Endothelial cell (in vitro differentiated cells): Measurements from ENCODE around the gene DYSF. TPM values are rescaled to one million over a fixed set of nuclear protein-coding genes. Genes with fewer than 3 reads are reported as not detected.

Source experiments
- DNase-seq: peaks from one replicate; pipeline ENCODE4 v3.0.0; 2021; ENCODE audit warnings: low spot score
- H3K27ac Mint-ChIP-seq: one replicate; pipeline ENCODE4 v1.8.0; 2021; ENCODE audit warnings: mixed read lengths, inconsistent platforms; ENCODE audit not compliant: unreplicated experiment
- H3K27me3 Mint-ChIP-seq: one replicate; pipeline ENCODE4 v1.8.0; 2021; ENCODE audit warnings: mild to moderate bottlenecking, moderate library complexity, mixed read lengths, inconsistent platforms; ENCODE audit not compliant: unreplicated experiment
- H3K36me3 Mint-ChIP-seq: one replicate; pipeline ENCODE4 v1.8.0; 2021; ENCODE audit warnings: mild to moderate bottlenecking, low read depth, mixed read lengths, inconsistent platforms; ENCODE audit not compliant: unreplicated experiment
- H3K4me1 Mint-ChIP-seq: one replicate; pipeline ENCODE4 v1.8.0; 2021; ENCODE audit warnings: mild to moderate bottlenecking, mixed read lengths, inconsistent platforms; ENCODE audit not compliant: unreplicated experiment
- H3K4me3 Mint-ChIP-seq: one replicate; pipeline ENCODE4 v1.8.0; 2021; ENCODE audit warnings: mild to moderate bottlenecking, mixed read lengths, inconsistent platforms; ENCODE audit not compliant: unreplicated experiment
- H3K9me3 Mint-ChIP-seq: one replicate; pipeline ENCODE4 v1.8.0; 2021; ENCODE audit warnings: mixed read lengths, inconsistent platforms; ENCODE audit not compliant: unreplicated experiment
- CTCF ChIP-seq: fragments of 200-600 bp; sonication (generic); IDR thresholded peaks from one replicate; pipeline ENCODE4 v1.5.0; 2021; ENCODE audit warnings: antibody characterized with exemption; ENCODE audit not compliant: unreplicated experiment
- total RNA-seq: library from RNA; stranded (reverse); fragmentation: NEBNext Ultra II Directional; extraction: Animal tissue kit (Norgen Biotek cat#: 25700); gene quantifications from one replicate; pipeline ENCODE4 v1.2.1, GENCODE V29; 2021; ENCODE audit not compliant: unreplicated experiment

DYSF gene
- total RNA-seq, 1 donor from 2014 or later: 566 TPM

- peaks cover 30% of the 10 kb centered on the region for H3K27me3 Mint-ChIP-seq
- no peaks in the 10 kb centered on the region for H3K4me1 Mint-ChIP-seq
- DNase-seq: no peak
- H3K4me3 Mint-ChIP-seq: peak overlapping the region; percentile 40
- peak overlapping the region; percentile 36 for H3K27ac Mint-ChIP-seq
- TF ChIP-seq CTCF: no peak
- H3K36me3 Mint-ChIP-seq: peaks cover 57% of the 10 kb centered on the region
- no peaks in the 10 kb centered on the region for H3K9me3 Mint-ChIP-seq
These were observed 218.8 kb downstream of the DYSF start for GRCh38 chr2:71671895-71672825.

- peak; percentile 1 for DNase-seq
- Mint-ChIP-seq H3K36me3 (peaks cover 58% of the 10 kb centered on the region), H3K27ac (no peak overlapping the region), H3K27me3 (peaks cover 29% of the 10 kb centered on the region), H3K9me3 (no peaks in the 10 kb centered on the region), H3K4me1 (no peaks in the 10 kb centered on the region), H3K4me3 (no peak overlapping the region)
- TF ChIP-seq CTCF: no peak
These were observed 219.8 kb downstream of the DYSF start for GRCh38 chr2:71672826-71673795.

- H3K4me1 Mint-ChIP-seq: no peaks in the 10 kb centered on the region
- no peaks in the 10 kb centered on the region for H3K9me3 Mint-ChIP-seq
- H3K27me3 Mint-ChIP-seq: peaks cover 23% of the 10 kb centered on the region
- H3K4me3 Mint-ChIP-seq: peak overlapping the region; percentile 73
- peak overlapping the region; percentile 24 for H3K27ac Mint-ChIP-seq
- DNase-seq: no peak
- H3K36me3 Mint-ChIP-seq: peaks cover 59% of the 10 kb centered on the region
- TF ChIP-seq CTCF: no peak
These were observed 220.9 kb downstream of the DYSF start for GRCh38 chr2:71674158-71674851.

GRCh38 chr2:71675296-71675695 lies 221.9 kb downstream of the DYSF start:
- no peaks in the 10 kb centered on the region for H3K9me3 Mint-ChIP-seq
- H3K4me3 Mint-ChIP-seq: peak overlapping the region; percentile 51
- peaks cover 17% of the 10 kb centered on the region for H3K27me3 Mint-ChIP-seq
- H3K27ac Mint-ChIP-seq: no peak overlapping the region
- no peaks in the 10 kb centered on the region for H3K4me1 Mint-ChIP-seq
- no peak for TF ChIP-seq CTCF
- H3K36me3 Mint-ChIP-seq: peaks cover 50% of the 10 kb centered on the region
- no peak for DNase-seq
